GM18858 (cell line): ENCODE measurements around the gene AP5S1.
"Not testable (repeated sequence)": the region's sequence is repeated elsewhere in the genome, so short reads cannot be mapped to it uniquely, and the experiment has no call there.

Experiments used
- ATAC-seq: cut with Tn5 transposase; IDR thresholded peaks from one replicate; pipeline ENCODE4 v1.9.1; 2021; ENCODE audit not compliant: unreplicated experiment

The AP5S1 gene

DNA sequence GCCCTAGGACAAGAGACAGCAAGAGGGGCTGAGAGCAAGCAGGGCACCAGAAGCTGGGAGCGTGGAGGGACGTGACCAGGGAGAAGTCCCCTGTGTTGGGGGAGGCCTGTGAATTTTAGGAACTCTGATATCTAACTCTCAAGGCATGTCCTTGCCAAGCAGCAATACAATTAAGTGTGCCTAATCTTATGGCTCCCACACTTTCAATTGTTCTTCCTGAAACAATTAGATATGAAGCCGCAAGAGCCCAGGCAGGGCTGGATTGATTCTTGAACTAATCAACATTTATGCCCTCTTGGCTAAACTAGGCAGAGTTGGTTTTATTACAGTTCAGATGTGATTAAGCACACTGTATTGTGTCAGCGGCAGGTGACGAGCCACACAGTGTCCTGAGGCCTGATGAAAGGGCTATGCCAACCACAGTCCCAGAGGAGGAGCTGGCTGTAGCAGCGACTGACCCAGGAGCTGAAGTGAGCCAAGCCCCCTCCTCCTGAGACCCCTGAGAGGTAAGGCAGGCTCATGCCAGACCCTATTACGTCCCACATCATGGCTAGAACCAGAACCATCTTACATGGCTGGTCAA is 22.1 kb downstream of the AP5S1 start:
- ATAC-seq: no peak

DNA sequence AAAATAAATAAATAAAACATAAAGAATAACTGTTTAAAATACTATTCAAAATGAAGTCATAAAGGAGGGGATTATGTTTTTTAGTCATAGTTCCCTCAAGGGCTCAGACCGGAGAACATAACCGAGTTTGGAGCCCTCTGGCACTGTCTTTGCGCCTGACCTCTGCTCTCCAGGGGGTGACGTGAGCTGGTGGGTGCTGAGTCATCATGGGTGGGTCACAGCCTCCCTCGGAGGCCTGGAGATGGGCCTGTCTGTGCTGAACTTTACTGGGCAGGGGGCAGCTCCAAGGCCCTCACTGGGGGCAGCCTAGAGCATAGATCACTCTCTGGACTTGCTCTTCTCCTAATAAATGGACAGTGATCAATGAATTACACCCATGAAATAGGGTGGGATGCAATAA is 23.1 kb downstream of the AP5S1 start:
- ATAC-seq: no peak

DNA sequence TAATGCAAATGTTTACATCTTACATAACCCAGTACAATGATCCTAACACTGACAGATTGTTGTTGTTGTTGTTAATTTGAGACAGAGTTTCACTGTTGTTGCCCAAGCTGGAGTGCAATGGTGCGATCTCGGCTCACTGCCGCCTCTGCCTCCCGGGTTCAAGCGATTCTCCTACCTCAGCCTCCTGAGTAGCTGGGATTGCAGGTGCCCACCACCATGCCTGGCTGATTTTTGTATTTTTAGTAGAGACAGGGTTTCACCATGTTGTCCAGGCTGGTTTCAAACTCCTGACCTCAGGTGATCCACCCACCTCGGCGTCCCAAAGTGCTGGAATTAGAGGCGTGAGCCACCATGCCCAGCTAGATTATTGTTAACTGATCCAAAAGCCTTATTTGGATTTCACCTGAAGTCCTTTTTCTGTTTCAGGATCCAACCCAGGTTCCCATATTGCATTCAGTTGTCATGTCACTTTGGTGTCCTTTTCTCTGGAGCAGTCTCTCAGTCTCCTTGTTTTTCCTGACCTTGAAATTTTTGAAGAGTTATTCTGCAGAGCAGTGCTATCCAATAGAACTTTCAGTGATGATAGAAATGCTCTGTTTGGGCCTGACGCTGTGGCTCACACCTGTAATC is 23.8 kb downstream of the AP5S1 start:
- not testable (repeated sequence) for ATAC-seq

DNA sequence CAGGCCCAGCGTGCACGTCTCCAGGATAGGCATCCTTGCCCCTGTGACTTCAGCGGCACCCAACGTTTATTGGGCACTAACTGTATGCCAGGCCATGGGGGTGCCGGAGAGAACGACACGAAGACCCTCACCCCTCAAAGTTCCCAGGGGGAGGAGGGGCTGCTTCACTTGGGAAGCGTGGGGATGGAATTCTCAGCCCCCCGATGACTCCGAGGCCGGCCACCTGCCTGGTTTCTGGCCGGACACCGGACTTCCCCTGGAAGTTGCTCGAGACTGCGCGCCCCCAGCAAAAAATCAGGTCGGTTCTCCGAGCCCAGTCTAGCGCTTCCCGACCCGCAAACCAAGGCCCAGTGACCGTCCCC is 26.0 kb downstream of the AP5S1 start:
- no peak for ATAC-seq

DNA sequence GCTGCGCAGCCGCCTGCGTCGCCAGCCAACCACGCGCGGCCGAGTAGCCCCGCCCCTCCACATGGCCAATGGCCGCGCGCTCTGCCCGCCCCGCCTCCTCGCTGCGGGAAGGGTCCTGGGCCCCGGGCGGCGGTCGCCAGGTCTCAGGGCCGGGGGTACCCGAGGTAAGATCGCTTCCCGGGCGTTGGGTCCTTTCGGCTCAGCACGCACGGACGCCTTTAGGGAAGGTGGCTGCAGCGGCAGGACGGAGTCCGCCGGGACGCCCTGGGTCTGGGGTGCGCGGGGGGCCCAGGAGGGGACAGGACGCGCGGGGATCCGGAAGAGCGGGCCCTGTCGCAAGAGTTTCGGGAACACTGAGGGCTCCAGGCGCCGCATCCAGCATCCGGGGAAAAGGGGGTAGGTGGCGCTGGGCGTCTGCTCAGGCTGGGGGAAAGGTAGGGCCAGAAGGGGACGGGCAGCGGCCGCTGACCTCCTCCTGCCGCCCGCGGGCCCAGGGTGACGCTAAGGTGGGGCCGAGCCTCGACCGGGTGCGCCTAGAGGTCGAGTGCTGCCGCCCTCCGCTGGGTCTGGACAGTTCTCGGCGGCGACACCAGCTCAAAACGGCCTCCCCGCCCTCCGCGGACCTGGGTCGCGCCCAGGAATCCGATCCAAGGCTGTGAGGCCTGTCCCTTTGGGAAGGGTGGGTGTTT is 26.5 kb downstream of the AP5S1 start, which contains the start of gene MAVS:
TSS of gene MAVS (plus strand) at position 95 of the 689 bp plus-strand sequence. CDS start 7,791 bp downstream, outside the sequence.
- peak; percentile 75 for ATAC-seq

DNA sequence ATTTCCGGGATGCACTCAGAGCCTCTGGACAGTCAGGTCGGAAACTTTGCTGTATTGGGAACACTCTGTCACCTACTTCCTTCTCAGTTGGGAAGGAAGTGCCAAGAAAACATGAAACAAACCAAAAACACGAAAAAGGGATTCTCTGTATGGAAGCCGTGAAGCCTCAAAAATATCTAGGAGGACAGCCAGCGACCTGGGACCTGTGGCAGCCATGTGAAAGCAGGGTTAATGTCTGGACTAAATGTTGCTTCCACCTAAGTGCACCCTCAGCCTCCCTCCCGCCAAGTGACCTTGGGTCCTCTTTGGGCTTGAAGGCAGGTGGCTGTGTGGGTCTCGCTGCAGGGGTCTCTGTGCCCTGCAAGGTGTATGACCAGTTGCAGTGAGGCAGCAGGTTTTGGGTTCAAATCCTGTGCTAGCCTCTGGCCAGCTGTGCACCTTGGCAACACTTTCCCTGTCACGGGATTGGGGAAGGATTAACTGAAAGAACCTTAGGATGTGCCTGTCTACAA is 27.1 kb downstream of the AP5S1 start:
- ATAC-seq: no peak

DNA sequence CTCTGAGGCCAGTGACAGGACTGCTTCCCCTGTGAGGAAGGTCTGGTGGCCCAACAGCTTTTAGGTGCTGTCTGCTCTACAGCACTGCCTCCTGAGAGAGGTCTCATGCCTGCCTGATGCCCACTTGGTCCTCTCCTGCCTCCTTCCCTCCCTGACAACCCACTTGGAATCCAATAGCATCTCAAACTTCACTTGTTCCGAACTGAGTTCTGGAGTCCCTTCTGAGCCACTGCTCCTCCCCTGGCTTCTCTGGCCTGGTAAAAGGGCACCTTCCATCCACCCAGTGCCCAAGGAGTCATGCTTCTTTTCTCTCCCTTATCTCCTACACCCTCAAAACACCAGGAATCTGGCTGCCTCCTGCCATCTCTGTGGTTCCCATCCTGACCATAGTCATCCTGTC is 28.2 kb downstream of the AP5S1 start:
- no peak for ATAC-seq

DNA sequence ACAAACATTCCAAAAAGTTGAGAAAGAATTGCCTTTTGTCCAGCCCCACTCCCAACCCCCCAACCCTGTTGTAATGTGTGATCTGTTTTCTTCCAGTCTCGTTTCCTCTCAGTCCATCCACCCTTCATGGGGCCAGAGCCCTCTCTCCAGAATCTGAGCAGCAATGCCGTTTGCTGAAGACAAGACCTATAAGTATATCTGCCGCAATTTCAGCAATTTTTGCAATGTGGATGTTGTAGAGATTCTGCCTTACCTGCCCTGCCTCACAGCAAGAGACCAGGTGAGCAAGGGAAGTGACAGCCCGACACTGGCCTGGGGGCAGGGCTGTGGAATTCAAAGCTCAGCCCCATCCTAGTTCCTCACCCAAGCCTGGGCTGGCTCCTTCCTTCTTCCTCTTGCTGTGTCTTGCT is 34.1 kb downstream of the AP5S1 start:
- ATAC-seq: no peak

DNA sequence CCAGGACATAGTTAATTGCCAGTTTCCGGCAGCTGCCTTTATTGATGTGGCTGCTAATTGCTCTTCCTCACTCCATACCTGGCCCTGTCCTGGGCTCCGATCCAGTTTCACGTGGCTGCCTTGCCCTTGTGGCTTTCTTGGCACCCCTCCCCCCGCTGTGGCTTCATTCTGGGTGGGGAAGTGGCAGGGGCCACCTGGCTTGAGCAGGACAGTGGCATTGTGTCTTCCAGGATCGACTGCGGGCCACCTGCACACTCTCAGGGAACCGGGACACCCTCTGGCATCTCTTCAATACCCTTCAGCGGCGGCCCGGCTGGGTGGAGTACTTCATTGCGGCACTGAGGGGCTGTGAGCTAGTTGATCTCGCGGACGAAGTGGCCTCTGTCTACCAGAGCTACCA is 37.1 kb downstream of the AP5S1 start:
- ATAC-seq: no peak

DNA sequence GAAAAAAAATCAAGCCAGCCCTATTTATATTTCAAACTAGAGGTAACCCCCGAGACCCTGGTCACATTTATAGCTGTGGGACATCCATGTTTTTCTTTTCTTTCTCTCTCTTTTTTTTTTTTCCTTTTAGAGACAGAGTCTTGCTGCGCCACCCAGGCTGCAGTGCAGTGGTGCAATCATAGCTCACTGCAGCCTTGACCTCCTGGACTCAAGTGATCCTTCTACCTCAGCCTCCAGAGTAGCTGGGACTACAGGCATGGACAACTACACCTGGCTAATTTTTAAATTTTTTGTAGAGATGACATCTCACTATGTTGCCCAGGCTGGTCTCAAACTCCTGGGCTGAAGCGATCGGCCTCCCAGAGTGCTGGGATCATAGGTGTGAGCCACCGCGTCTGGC is 38.3 kb downstream of the AP5S1 start:
- no peak for ATAC-seq

DNA sequence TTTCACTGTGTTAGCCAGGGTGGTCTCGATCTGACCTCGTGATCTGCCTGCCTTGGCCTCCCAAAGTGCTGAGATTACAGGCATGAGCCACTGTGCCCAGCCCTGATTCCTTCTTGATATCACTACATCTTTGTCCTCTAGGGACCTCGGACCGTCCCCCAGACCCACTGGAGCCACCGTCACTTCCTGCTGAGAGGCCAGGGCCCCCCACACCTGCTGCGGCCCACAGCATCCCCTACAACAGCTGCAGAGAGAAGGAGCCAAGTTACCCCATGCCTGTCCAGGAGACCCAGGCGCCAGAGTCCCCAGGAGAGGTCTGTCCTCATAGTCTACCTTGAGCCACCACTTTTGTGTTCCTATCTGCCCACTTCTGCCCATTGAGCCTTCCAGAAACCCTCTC is 40.8 kb downstream of the AP5S1 start:
- ATAC-seq: no peak

DNA sequence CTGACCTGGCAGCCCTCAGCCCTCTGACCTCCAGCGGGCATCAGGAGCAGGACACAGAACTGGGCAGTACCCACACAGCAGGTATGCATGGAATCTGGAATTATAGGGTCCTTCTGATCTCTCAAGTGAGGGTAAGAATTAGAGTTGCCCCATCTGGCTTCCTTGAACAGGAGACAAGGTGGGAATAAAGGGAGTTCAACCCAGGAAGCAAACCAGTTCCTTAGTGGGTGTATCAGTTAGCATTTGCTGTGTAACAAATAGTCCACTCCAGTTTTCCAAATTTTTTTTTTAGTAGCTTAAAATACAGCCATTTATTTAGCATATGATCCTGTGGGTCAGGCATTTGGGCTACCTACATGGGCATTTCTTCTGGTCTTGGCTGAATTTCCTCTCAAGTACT is 42.0 kb downstream of the AP5S1 start:
- ATAC-seq: no peak

DNA sequence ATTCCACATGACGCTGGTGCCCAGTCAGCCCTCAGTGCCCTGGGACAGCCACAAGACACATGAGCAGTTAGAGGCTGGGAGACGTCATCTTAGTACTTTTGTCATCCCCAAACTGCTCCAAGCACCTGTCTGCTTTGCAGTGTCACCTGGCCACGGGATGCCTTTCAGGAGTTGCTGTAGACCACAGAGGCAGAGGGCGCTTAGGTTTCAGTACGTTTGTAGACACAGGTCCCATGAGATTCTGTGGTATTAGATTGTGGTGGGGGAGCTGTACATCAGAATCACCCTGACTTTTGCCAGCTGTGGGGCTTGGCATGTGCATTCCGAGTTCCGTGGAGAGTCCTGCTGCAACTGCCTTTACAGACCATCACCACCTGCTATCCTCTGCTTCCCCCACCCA is 43.0 kb downstream of the AP5S1 start:
- no peak for ATAC-seq

DNA sequence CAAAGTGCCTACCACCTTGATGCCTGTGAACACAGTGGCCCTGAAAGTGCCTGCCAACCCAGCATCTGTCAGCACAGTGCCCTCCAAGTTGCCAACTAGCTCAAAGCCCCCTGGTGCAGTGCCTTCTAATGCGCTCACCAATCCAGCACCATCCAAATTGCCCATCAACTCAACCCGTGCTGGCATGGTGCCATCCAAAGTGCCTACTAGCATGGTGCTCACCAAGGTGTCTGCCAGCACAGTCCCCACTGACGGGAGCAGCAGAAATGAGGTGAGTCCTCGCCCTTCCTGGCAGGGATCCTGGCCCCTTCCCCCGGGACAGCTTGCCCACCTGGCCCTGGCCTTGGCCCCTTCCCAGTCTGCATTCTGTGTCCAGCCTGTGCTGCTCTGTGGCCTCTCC is 44.2 kb downstream of the AP5S1 start:
- no peak for ATAC-seq

DNA sequence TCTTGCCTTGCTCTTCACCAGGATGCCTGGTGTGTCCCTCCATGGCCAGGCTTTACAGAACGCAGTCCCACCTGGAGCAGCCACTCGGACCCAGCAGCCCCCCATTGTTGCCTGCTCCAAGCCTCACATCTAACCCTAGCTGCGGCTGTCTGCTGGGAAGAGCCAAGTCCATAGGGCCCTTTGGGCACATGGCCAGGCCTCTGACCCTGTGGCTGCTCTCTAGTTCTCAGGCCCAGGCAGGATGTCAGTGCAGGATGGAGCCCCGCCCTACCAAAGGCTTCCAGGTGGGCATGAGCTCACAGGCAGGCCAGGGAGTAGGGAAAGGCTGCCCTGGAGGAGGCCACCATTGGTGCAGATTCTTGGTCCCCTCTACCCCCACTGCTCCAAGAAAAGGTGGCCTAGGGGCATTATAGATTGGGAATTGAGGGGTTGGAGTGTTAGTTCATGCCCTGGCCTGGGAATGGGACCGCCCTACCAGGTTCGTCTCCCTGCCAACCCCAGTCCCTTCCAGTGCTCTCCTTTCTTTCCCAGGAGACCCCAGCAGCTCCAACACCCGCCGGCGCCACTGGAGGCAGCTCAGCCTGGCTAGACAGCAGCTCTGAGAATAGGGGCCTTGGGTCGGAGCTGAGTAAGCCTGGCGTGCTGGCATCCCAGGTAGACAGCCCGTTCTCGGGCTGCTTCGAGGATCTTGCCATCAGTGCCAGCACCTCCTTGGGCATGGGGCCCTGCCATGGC is 45.0 kb downstream of the AP5S1 start:
- ATAC-seq: no peak

DNA sequence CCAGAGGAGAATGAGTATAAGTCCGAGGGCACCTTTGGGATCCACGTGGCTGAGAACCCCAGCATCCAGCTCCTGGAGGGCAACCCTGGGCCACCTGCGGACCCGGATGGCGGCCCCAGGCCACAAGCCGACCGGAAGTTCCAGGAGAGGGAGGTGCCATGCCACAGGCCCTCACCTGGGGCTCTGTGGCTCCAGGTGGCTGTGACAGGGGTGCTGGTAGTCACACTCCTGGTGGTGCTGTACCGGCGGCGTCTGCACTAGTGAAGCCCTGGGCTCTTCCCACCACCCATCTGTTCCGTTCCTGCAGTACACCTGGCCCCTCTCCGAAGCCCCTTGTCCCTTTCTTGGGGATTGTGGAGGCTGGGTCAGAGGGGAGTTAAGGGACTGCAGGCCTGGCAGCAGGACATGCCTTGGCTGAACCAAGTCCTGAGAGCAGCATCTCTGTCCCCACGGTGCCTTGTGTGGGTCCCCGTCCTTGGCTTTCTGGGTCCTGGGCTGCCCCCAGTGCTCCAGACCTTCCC is 45.6 kb downstream of the AP5S1 start:
- ATAC-seq: no peak

DNA sequence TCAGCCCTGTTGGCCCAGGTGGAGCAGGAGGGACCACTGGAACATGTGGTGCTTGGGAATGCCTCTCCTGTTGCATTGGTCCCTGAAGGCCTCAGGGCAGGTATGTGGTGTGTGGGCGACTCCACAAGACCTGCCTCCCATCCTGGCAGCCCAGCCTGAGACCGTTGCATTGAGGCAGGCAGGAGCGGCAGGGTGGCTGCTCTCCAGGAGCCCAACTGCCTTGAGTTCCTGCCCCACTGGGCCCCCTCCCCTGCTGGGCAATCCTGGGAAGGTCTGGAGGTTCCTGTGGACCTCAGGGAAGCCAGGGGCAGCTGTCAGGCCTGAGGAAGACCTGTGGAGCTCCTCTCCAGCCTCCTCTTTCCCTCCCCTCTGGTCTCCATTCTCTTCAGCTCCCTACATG is 46.1 kb downstream of the AP5S1 start:
- ATAC-seq: no peak

DNA sequence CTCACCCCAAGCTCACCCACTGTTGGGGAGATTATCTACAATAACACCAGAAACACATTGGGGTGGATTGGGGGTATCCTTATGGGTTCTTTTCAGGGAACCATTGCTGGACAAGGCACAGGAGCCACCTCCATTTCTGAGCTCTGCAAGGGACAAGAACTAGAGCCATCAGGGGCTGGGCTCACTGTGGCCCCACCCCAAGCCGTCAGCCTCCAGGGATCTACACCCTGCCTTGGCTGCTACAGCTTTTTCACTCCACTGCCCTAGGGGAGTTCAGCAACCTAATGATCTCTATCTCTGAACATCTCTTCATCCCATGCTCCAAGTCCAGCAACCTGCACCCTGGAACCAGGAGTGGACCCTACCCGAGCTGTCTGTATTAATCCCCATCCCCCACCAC is 47.5 kb downstream of the AP5S1 start:
- ATAC-seq: no peak

DNA sequence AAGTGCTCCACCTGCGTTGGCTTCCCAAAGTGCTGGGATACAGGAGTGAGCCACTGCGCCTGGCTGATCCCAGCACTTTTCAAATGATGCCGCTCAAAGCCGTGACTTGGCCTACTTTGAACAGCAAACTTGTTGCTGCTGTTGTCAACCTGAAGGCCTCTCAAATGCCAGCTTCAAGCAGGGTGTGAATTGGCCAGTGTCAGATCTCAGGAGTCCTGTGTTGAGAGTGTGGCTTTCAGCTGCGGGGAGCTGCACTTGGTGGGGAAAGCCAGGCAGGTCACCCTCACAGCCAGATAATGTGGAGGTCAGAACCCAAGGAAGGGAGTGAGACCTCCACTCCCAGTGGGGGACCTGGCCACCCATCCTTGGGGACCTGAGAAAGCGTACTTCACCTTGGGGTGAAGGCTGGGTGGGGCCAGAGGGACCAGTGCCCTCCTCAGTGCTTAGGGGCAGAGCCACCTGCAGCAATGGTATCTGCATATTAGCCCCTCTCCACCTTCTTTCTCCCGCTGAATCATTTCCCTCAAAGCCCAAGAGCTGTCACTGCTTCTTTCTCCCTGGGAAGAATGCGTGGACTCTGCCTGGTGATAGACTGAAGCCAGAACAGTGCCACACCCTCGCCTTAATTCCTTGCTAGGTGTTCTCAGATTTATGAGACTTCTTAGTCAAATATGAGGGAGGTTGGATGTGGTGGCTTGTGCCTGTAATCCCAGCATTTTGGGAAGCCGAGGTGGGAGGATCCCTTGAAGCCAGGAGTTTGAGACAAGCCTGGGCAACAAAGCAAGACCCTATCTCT is 49.7 kb downstream of the AP5S1 start:
- ATAC-seq: no peak

DNA sequence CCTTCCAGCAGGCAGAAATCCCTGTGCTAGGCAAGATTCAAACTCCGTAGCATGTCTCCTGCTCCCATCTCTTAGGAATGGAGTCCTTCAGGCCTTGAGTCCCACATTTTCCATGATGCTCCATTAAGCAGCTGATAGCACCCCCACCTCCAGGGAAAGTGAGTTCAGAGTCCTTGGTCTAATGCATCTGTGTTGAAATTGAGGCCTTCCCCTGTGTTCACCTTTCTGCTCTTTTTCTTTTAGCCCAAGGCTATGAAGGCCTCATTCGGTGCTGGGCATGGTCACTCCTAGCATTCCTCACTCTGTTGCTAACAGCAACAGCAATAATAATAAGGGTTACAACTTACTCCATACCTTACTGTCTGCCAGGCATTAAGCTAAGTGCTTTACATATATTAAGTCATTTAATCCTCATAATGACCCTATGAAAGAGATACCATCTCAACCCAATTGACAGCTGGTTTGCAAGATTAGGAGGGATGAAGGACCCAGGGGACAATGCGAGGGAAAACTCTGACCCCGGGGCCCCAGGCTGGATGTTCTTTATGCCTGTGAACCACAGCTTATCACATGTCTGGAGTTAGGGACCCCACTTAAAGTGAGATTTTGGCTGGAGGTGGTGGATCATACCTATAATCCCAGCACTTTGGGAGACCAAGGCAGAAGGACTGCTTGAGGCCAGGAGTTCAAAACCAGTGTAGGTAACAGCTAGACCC is 51.4 kb downstream of the AP5S1 start:
- ATAC-seq: no peak
